HG03159 (cell line): Measurements from ENCODE around the gene FMNL3.
A peak's percentile ranks its signal among the peaks of the same experiment; 100 is the strongest.
"Not testable (repeated sequence)": the region's sequence is repeated elsewhere in the genome, so short reads cannot be mapped to it uniquely, and the experiment has no call there.

Experiments
- ATAC-seq: cut with Tn5 transposase; IDR thresholded peaks from one replicate; pipeline ENCODE4 v1.9.1; 2021; ENCODE audit warnings: mild to moderate bottlenecking, moderate library complexity; ENCODE audit not compliant: unreplicated experiment

Gene FMNL3

GRCh38 chr12:49632986-49633702 lies 74.1 kb downstream of the FMNL3 start:
- no peak for ATAC-seq

GRCh38 chr12:49632401-49632800 lies 74.8 kb downstream of the FMNL3 start:
- ATAC-seq: no peak

GRCh38 chr12:49631336-49631907 lies 75.8 kb downstream of the FMNL3 start:
- ATAC-seq: no peak

- no peak for ATAC-seq
Observed at GRCh38 chr12:49627752-49628360, 79.3 kb downstream of the FMNL3 start.

GRCh38 chr12:49626836-49627235 lies 80.4 kb downstream of the FMNL3 start:
- ATAC-seq: no peak

GRCh38 chr12:49626169-49626835 lies 80.9 kb downstream of the FMNL3 start:
- ATAC-seq: no peak

GRCh38 chr12:49624921-49625577 lies 82.2 kb downstream of the FMNL3 start:
- no peak for ATAC-seq

- ATAC-seq: peak; percentile 78
Observed at GRCh38 chr12:49623142-49623904, 83.9 kb downstream of the FMNL3 start, which contains the start of gene PRPF40B. Gene PRPF40B, plus strand, starts transcription at chr12:49623561. Its CDS starts 30 bp downstream, at chr12:49623591.

- ATAC-seq: peak; percentile 30
Observed at GRCh38 chr12:49622501-49623141, 84.6 kb downstream of the FMNL3 start.

GRCh38 chr12:49621651-49622500 lies 85.3 kb downstream of the FMNL3 start:
- ATAC-seq: no peak

- no peak for ATAC-seq
Observed at GRCh38 chr12:49619286-49619685, 87.9 kb downstream of the FMNL3 start.

- no peak for ATAC-seq
Observed at GRCh38 chr12:49618576-49618975, 88.6 kb downstream of the FMNL3 start.

GRCh38 chr12:49616533-49617219 lies 90.5 kb downstream of the FMNL3 start:
- ATAC-seq: no peak

GRCh38 chr12:49615725-49616124 lies 91.5 kb downstream of the FMNL3 start:
- no peak for ATAC-seq

- ATAC-seq: no peak
Observed at GRCh38 chr12:49612210-49612609, 95.0 kb downstream of the FMNL3 start.

GRCh38 chr12:49610785-49611184 lies 96.4 kb downstream of the FMNL3 start:
- not testable (repeated sequence) for ATAC-seq

- no peak for ATAC-seq
Observed at GRCh38 chr12:49609875-49610154, 97.4 kb downstream of the FMNL3 start.

- ATAC-seq: no peak
Observed at GRCh38 chr12:49609059-49609874, 97.9 kb downstream of the FMNL3 start.
